ENCODE results near the gene PCDHGA10.

DNA sequence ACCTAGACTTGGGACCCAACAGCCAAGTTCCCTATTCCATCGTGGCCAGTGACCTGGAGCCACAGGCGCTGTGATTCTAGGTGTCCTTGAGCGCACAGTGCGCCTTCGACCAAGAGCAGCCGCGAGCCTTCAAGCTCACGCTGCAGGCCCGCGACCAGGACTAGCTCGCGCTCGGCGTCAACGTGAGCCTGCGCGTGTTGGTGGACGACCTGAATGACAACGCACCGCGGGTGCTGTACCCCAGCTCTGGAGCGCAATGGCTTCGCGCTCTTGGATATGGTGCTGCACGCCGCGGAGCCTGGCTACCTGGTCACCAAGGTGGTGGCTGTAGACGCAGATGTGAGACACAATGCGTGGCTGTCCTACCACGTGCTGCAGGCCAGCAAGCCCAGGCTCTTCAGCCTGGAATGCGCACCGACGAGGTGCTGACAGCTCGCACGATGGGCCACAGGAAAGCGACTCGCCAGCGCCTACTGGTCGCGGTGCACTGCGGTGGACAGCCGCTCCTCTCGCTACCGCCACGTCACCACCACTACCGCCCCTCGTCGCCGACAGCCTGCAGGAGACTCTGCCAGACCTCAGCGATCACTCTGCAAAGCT, 28.9 kb downstream of the PCDHGA10 start:
- TF ChIP-seq, protein P1, sequence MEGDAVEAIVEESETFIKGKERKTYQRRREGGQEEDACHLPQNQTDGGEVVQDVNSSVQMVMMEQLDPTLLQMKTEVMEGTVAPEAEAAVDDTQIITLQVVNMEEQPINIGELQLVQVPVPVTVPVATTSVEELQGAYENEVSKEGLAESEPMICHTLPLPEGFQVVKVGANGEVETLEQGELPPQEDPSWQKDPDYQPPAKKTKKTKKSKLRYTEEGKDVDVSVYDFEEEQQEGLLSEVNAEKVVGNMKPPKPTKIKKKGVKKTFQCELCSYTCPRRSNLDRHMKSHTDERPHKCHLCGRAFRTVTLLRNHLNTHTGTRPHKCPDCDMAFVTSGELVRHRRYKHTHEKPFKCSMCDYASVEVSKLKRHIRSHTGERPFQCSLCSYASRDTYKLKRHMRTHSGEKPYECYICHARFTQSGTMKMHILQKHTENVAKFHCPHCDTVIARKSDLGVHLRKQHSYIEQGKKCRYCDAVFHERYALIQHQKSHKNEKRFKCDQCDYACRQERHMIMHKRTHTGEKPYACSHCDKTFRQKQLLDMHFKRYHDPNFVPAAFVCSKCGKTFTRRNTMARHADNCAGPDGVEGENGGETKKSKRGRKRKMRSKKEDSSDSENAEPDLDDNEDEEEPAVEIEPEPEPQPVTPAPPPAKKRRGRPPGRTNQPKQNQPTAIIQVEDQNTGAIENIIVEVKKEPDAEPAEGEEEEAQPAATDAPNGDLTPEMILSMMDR (IDR thresholded peaks at IDR 0.05): no peak
- TF ChIP-seq EP300 (IDR thresholded peaks at IDR 0.05) (no peak), POLR2AphosphoS5 (IDR thresholded peaks at IDR 0.05) (no peak)

Measured in esophagus muscularis mucosa (tissue), 4 donors.